Peyer's patch (tissue), 4 donors: ENCODE measurements around the gene SS18L1.

Experiments used
- POLR2A ChIP-seq, 2 donors: fragments of 450-650 bp; IDR thresholded peaks; one replicate each; pipeline ENCODE4 v1.5.1; 2017; ENCODE audit warnings: antibody characterized with exemption in 2 of 2, mild to moderate bottlenecking in 2 of 2, moderate library complexity in 2 of 2
- TF ChIP-seq, protein P1 (sequence below), 6 experiments: fragments of 450-650 bp in 4 of 6; fragments of 200-600 bp in 2 of 6; sonication (generic) in 1 of 6; IDR thresholded peaks; one replicate each; pipeline ENCODE4 v1.5.1; 2017 to 2019; ENCODE audit warnings: antibody characterized with exemption in 6 of 6, mild to moderate bottlenecking in 3 of 6, moderate library complexity in 1 of 6

DNA sequence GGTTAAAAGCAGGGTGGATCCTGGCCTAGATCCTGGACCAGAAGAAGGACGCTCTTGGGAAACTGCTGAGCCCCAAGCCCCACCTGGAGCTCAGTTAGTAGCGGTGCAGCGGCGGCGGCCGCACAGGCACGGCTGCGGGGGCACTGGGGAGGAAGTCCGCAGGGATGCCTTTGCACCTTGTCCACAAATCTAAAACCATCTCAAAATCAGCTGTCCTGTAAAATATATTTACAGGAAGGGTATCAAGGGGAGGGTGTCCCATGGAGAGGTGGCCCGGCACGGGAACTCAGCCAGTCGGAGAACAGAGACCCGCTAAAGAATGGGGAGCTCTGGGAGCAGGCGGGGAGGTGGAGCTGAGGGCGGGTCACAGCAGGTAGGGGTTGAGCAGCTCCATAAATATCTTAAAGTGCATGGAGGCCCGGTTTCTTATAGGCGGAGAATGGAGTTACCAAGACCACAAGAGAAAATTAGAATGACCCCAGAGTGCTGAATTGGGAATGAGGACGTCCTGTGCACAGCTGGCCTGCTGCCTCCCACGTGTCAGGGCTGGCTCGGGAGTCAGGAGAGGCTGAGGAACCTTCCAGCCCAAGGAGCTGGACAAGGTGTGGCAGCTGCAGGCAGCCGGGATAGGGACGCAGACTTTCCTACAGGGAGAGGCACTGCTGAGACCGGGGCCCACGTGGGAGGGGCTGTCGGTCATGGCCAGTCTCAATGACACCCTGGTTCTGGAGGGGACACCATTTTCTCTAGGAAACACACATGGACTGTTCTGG lies 47.3 kb downstream of the SS18L1 start:
- TF ChIP-seq, protein P1, sequence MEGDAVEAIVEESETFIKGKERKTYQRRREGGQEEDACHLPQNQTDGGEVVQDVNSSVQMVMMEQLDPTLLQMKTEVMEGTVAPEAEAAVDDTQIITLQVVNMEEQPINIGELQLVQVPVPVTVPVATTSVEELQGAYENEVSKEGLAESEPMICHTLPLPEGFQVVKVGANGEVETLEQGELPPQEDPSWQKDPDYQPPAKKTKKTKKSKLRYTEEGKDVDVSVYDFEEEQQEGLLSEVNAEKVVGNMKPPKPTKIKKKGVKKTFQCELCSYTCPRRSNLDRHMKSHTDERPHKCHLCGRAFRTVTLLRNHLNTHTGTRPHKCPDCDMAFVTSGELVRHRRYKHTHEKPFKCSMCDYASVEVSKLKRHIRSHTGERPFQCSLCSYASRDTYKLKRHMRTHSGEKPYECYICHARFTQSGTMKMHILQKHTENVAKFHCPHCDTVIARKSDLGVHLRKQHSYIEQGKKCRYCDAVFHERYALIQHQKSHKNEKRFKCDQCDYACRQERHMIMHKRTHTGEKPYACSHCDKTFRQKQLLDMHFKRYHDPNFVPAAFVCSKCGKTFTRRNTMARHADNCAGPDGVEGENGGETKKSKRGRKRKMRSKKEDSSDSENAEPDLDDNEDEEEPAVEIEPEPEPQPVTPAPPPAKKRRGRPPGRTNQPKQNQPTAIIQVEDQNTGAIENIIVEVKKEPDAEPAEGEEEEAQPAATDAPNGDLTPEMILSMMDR (IDR thresholded peaks at IDR 0.05), result no peak
- TF ChIP-seq POLR2A (IDR thresholded peaks at IDR 0.05), result no peak
